Liver (tissue), 9 donors: ENCODE measurements around the gene CDK17. TPM values are rescaled to one million over a fixed set of nuclear protein-coding genes. Genes with fewer than 3 reads are reported as not detected.

ENCODE experiments used
- DNase-seq: peaks from one replicate; pipeline ENCODE4 v3.0.0-alpha.2; 2017; ENCODE audit warnings: low spot score
- H3K27ac ChIP-seq, 2 donors: one replicate each; pipeline ENCODE4 v1.7.0; 2013; ENCODE audit warnings: inconsistent platforms in 2 of 2, low read length in 2 of 2, control low read depth in 1 of 2, low read depth in 1 of 2, mild to moderate bottlenecking in 1 of 2
- H3K27me3 ChIP-seq, 4 donors: one replicate each; pipeline versions ENCODE4 v1.6.1 to v1.7.0; 2013; ENCODE audit warnings: low read length in 3 of 4, inconsistent platforms in 1 of 4, mild to moderate bottlenecking in 1 of 4, moderate library complexity in 1 of 4; ENCODE audit not compliant: control insufficient read depth in 4 of 4, insufficient read depth in 4 of 4
- H3K36me3 ChIP-seq, 4 donors: one replicate each; pipeline versions ENCODE4 v1.6.1 to v1.7.0; 2013; ENCODE audit warnings: low read length in 3 of 4, mild to moderate bottlenecking in 3 of 4, low read depth in 1 of 4, moderate library complexity in 1 of 4; ENCODE audit not compliant: control insufficient read depth in 4 of 4, insufficient read depth in 3 of 4
- H3K4me1 ChIP-seq, 4 donors: one replicate each; pipeline versions ENCODE4 v1.6.1 to v1.7.0; 2013; ENCODE audit warnings: low read length in 3 of 4, mild to moderate bottlenecking in 3 of 4, moderate library complexity in 1 of 4; ENCODE audit not compliant: control insufficient read depth in 4 of 4, insufficient read depth in 4 of 4
- H3K4me3 ChIP-seq, 3 donors: one replicate each; pipeline versions ENCODE4 v1.6.1 to v1.7.0; 2013; ENCODE audit warnings: low read length in 3 of 3, control low read depth in 1 of 3, low read depth in 1 of 3, mild to moderate bottlenecking in 1 of 3
- H3K9ac ChIP-seq, 2 donors: one replicate each; pipeline ENCODE4 v1.7.0; 2013; ENCODE audit warnings: low read length in 2 of 2, mild to moderate bottlenecking in 2 of 2, moderate library complexity in 2 of 2, control low read depth in 1 of 2, low read depth in 1 of 2
- H3K9me3 ChIP-seq, 4 donors: one replicate each; pipeline versions ENCODE4 v1.6.1 to v1.7.0; 2013; ENCODE audit warnings: low read length in 3 of 4; ENCODE audit not compliant: control insufficient read depth in 4 of 4
- ATF3 ChIP-seq: IDR thresholded peaks from 2 replicates; pipeline ENCODE4 v1.6.1; 2016; ENCODE audit warnings: antibody characterized with exemption
- CTCF ChIP-seq: fragments of 150-350 bp; IDR thresholded peaks from 2 replicates; pipeline ENCODE4 v1.5.1; 2017; ENCODE audit warnings: improper control_type of control experiment, low read depth, low read length; ENCODE audit not compliant: missing input control
- EGR1 ChIP-seq, 2 donors: IDR thresholded peaks; 2 replicates each; pipeline ENCODE4 v1.6.1; 2016 to 2018; ENCODE audit warnings: antibody characterized with exemption in 2 of 2, low read depth in 2 of 2
- FOXA1 ChIP-seq: IDR thresholded peaks from 2 replicates; pipeline ENCODE4 v1.6.1; 2016; ENCODE audit warnings: antibody characterized with exemption
- FOXA2 ChIP-seq: IDR thresholded peaks from 2 replicates; pipeline ENCODE4 v1.6.1; 2016; ENCODE audit warnings: antibody characterized with exemption
- GABPA ChIP-seq, 2 donors: IDR thresholded peaks in 1 of 2; conservative IDR thresholded peaks in 1 of 2; 2 replicates each; pipeline ENCODE4 v1.6.1; 2016; ENCODE audit warnings: antibody characterized with exemption in 2 of 2, mild to moderate bottlenecking in 1 of 2, moderate library complexity in 1 of 2
- HNF4A ChIP-seq, 2 donors: conservative IDR thresholded peaks; 2 replicates each; pipeline ENCODE4 v1.6.1; 2016; ENCODE audit warnings: antibody characterized with exemption in 2 of 2, mild to moderate bottlenecking in 2 of 2
- HNF4G ChIP-seq: IDR thresholded peaks from 2 replicates; pipeline ENCODE4 v1.6.1; 2016; ENCODE audit warnings: antibody characterized with exemption
- JUND ChIP-seq, 2 donors: IDR thresholded peaks; 2 replicates each; pipeline ENCODE4 v1.6.1; 2016; ENCODE audit warnings: antibody characterized with exemption in 2 of 2
- NR2F2 ChIP-seq: IDR thresholded peaks from 2 replicates; pipeline ENCODE4 v1.6.1; 2016; ENCODE audit warnings: antibody characterized with exemption
- RAD21 ChIP-seq, 2 donors: IDR thresholded peaks; 2 replicates each; pipeline ENCODE4 v1.6.1; 2016; ENCODE audit warnings: antibody characterized with exemption in 2 of 2, mild to moderate bottlenecking in 2 of 2
- REST ChIP-seq: IDR thresholded peaks from 2 replicates; pipeline ENCODE4 v1.6.1; 2016; ENCODE audit warnings: antibody characterized with exemption, mild to moderate bottlenecking
- RXRA ChIP-seq, 2 donors: IDR thresholded peaks; 2 replicates each; pipeline ENCODE4 v1.6.1; 2017 to 2018; ENCODE audit warnings: antibody characterized with exemption in 2 of 2, mild to moderate bottlenecking in 1 of 2
- SP1 ChIP-seq: IDR thresholded peaks from 2 replicates; pipeline ENCODE4 v1.6.1; 2018; ENCODE audit warnings: antibody characterized with exemption, mild to moderate bottlenecking
- TAF1 ChIP-seq: conservative IDR thresholded peaks from 2 replicates; pipeline ENCODE4 v1.6.1; 2016; ENCODE audit warnings: antibody characterized with exemption, mild to moderate bottlenecking
- YY1 ChIP-seq: IDR thresholded peaks from 2 replicates; pipeline ENCODE4 v1.6.1; 2016; ENCODE audit warnings: antibody characterized with exemption, mild to moderate bottlenecking
- ZBTB33 ChIP-seq: IDR thresholded peaks from 2 replicates; pipeline ENCODE4 v1.6.1; 2016; ENCODE audit warnings: antibody characterized with exemption
- WGBS: extraction: QIAGEN DNeasy Blood & Tissue Kit; methylation state at CpG from one replicate; pipeline ENCODE4 v1.1.7; 2013; 5-methylcytosine and 5-hydroxymethylcytosine counted together
- polyA plus RNA-seq, 2 donors: library from polyadenylated mRNA; stranded (reverse) in 1 of 2; unstranded in 1 of 2; fragments of 200-250 nt in 1 of 2; fragments of >200 nt in 1 of 2; fragmentation: Nextera tagmentation in 1 of 2; extraction: Ambion mirVana in 1 of 2; gene quantifications; one replicate each; pipeline versions ENCODE4 v1.2.1 to v1.2.3, GENCODE V29; 2013 to 2015
- total RNA-seq, 2 donors: library from RNA; depleted of rRNA; stranded (reverse); fragments of >200 nt; gene quantifications; one replicate each; pipeline ENCODE4 v1.2.3, GENCODE V29; 2014
- TF ChIP-seq, protein P1 (sequence below): IDR thresholded peaks from 2 replicates; pipeline ENCODE4 v1.6.1; 2016; ENCODE audit warnings: antibody characterized with exemption
- donor health status: healthy.
- donor health status: healthy.
- donor health status: healthy.
- donor health status: healthy.
- donor health status: healthy.

Gene CDK17
- total and polyA plus RNA-seq, 4 donors, result 4.8 to 25.2 (median 14.9) TPM

DNA sequence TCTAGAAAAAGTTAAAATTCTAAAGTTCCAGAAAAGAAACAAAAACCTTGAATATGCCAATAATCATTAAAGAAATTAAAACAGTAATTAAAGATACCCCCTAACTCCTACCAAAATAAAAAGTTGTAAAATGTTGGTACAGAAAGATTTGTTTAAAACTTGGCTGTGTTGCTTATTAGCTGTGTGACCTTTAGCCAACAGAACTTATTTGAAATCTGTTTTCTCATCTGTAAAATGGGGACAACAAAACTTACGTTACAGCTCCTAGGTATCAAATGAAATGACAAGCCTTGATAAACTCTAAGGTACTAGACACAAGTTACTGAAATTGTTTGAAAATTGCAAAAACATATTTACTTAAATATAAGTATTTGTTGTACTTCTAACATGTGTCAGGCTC, 134.4 kb downstream of the CDK17 start:
- Histone ChIP-seq H3K9ac (no peak overlapping the region), H3K27ac (no peak overlapping the region), H3K4me3 (no peak overlapping the region), H3K36me3 (peaks cover 0 to 6% (median 3%) of the 10 kb centered on the region in 4 donors), H3K27me3 (no peaks in the 10 kb centered on the region), H3K4me1 (peaks cover 0 to 11% (median 1%) of the 10 kb centered on the region in 4 donors), H3K9me3 (no peaks in the 10 kb centered on the region)
- WGBS, result 93% methylated on average over 1 of the region's 1 CpG
- DNase-seq, result no peak
- TF ChIP-seq GABPA (IDR thresholded peaks at IDR 0.05 in 1 of 2, conservative IDR thresholded peaks at IDR 0.05 in 1 of 2), result no peak
- TF ChIP-seq ATF3, result no peak
- TF ChIP-seq, protein P1, sequence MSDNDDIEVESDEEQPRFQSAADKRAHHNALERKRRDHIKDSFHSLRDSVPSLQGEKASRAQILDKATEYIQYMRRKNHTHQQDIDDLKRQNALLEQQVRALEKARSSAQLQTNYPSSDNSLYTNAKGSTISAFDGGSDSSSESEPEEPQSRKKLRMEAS, result no peak
- no peak for TF ChIP-seq JUND (IDR thresholded peaks at IDR 0.05)
- TF ChIP-seq CTCF, result no peak

DNA sequence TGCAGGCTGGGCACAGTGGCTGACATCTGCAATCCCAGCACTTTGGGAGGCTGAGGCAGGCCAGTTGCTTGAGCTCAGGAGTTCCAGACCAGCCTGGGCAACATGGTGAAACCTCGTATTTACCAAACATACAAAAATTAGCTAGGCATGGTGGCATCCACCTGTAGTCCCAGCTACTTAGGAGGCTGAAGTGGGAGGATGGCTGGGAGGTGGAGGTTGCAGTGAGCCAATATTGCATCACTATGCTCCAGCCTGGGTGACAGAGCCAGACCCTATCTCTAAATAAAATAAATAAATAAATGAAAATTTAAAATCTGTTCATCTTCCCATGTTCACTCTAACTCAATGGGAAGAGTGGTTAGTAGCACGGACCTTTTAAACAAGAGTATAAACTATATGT, 134.8 kb downstream of the CDK17 start:
- TF ChIP-seq HNF4A (conservative IDR thresholded peaks at IDR 0.05) (no peak), EGR1 (IDR thresholded peaks at IDR 0.05; ENCODE audit: low read depth in 2 of 2) (no peak), NR2F2 (no peak), FOXA2 (no peak), ATF3 (no peak), RAD21 (IDR thresholded peaks at IDR 0.05) (no peak), FOXA1 (no peak), SP1 (no peak), RXRA (IDR thresholded peaks at IDR 0.05) (no peak), ZBTB33 (no peak), REST (no peak), GABPA (IDR thresholded peaks at IDR 0.05 in 1 of 2, conservative IDR thresholded peaks at IDR 0.05 in 1 of 2) (no peak), HNF4G (no peak), TAF1 (no peak), YY1 (no peak), JUND (IDR thresholded peaks at IDR 0.05) (no peak)
- WGBS, result 98% methylated on average over 2 of the region's 2 CpGs
- H3K36me3 ChIP-seq, result peaks cover 0 to 7% (median 2%) of the 10 kb centered on the region in 4 donors
- no peak overlapping the region for H3K4me3 ChIP-seq
- no peak overlapping the region for H3K9ac ChIP-seq
- no peaks in the 10 kb centered on the region for H3K9me3 ChIP-seq
- no peaks in the 10 kb centered on the region for H3K27me3 ChIP-seq
- H3K27ac ChIP-seq, result no peak overlapping the region
- no peak for DNase-seq
- H3K4me1 ChIP-seq, result peaks cover 0 to 11% (median 1%) of the 10 kb centered on the region in 4 donors
